Psoas muscle (tissue), 8 donors: ENCODE results near the gene FOXA1. TPM values are rescaled to one million over a fixed set of nuclear protein-coding genes. Genes with fewer than 3 reads are reported as not detected.

ENCODE experiments used
- ATAC-seq, 4 donors: fragments of 200-7000 bp; cut with Tn5 transposase; one replicate each; pipeline ENCODE4 v1.9.1; 2020; ENCODE audit warnings: moderate library complexity in 3 of 4, mild to moderate bottlenecking in 2 of 4
- DNase-seq, 2 donors: peaks; one replicate each; pipeline ENCODE4 v3.0.0-alpha.2; 2020
- H3K27ac ChIP-seq: fragments of 200-600 bp; one replicate; pipeline ENCODE4 v1.8.0; 2022
- H3K27me3 ChIP-seq, 3 donors: fragments of 200-600 bp in 1 of 3; one replicate each; pipeline versions ENCODE4 v1.6.1 to v1.8.0; 2013 to 2022; ENCODE audit warnings: low read length in 2 of 3, mild to moderate bottlenecking in 2 of 3, moderate library complexity in 1 of 3; ENCODE audit not compliant: insufficient read depth in 3 of 3
- H3K36me3 ChIP-seq, 2 donors: fragments of 200-600 bp in 1 of 2; one replicate each; pipeline versions ENCODE4 v1.6.1 to v1.8.0; 2013 to 2022; ENCODE audit warnings: low read depth in 1 of 2, mild to moderate bottlenecking in 1 of 2, moderate library complexity in 1 of 2; ENCODE audit not compliant: insufficient read depth in 1 of 2
- H3K4me1 ChIP-seq: fragments of 200-600 bp; one replicate; pipeline ENCODE4 v1.8.0; 2022
- H3K4me3 ChIP-seq: fragments of 200-600 bp; one replicate; pipeline ENCODE4 v1.8.0; 2022; ENCODE audit warnings: mild to moderate bottlenecking
- H3K9me3 ChIP-seq: fragments of 200-600 bp; one replicate; pipeline ENCODE4 v1.8.0; 2022
- WGBS, 3 donors: extraction: QIAGEN DNeasy Blood & Tissue Kit; methylation state at CpG; one replicate each; pipeline versions ENCODE4 v1.1.6 to v1.1.7; 2013; 5-methylcytosine and 5-hydroxymethylcytosine counted together
- intact Hi-C, 2 donors: fragments of 100-400 bp; cut with DNase I; formaldehyde crosslinking; loops; one replicate each; pipeline versions ENCODE4 v1.11.0 to v1.14.2; 2022
- polyA plus RNA-seq, 3 donors: library from polyadenylated mRNA; stranded (reverse); fragments of 200-250 nt; gene quantifications; one replicate each; pipeline ENCODE4 v1.2.3, GENCODE V29; 2013
- total RNA-seq, 4 donors: library from RNA; stranded (reverse); fragmentation: NEBNext Ultra II Directional in 2 of 4; extraction: Animal tissue kit (Norgen Biotek cat#: 25700) in 2 of 4; gene quantifications; one replicate each; pipeline versions ENCODE4 v1.2.1 to v1.2.4, GENCODE V29; 2021 to 2023
- TF ChIP-seq, protein P1 (sequence below): fragments of 200-600 bp; IDR thresholded peaks from one replicate; pipeline ENCODE4 v1.8.0; 2022; ENCODE audit warnings: antibody characterized with exemption
- donor health status: healthy with polysubstance abuse.
- donor health status: DM: no; HTN: no; CAD: no; lungs with moderate emphysema.
- donor health status: Bipolar disorder and iron deficiency.
- donor health status: healthy.
- donor health status: DM: yes; HTN: yes; CAD: no.
- donor health status: DM: no; HTN: no; CAD: no.
- donor health status: DM: no; HTN: no; CAD: no.
- donor health status: DM: yes; HTN: yes; CAD: no.

Gene FOXA1
- total and polyA plus RNA-seq, 7 donors: 0.01 TPM; not detected in 6

DNA sequence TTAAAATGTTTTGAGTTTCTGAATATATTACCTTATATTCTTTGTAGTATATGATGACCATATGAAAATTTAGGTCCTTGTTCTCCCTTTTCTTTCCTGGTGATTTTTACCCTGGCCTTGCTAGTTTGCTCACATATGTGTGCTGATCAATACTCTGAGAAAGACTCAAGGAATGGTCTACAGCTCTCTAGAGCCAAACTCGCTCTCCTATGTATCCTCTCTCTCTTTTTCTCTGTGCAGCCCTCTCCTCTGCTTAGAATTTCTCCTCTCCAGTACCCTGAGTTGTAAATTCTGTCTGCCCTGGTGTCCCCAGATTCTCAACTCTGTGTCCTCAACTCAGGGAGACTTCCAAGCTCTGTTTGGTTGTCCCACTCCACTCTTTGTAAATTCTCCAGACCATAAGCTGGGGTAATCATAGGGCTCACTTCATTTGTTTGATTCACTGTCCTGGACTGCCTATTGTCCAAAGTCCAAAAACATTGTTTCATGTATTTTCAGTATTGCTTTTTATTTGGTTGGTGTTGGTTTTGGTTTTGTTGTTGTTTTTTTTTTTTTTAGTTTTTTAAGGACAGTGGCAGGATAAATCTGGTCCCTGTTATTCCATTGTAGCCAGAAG lies 41.0 kb downstream of the FOXA1 start:
- Histone ChIP-seq H3K4me3 (no peak overlapping the region), H3K27ac (no peak overlapping the region), H3K36me3 (no peaks in the 10 kb centered on the region), H3K4me1 (no peaks in the 10 kb centered on the region), H3K27me3 (no peaks in the 10 kb centered on the region), H3K9me3 (no peaks in the 10 kb centered on the region)
- 94 to 96% (median 96%) methylated on average over 1 of the region's 1 CpG for WGBS, 3 donors
- TF ChIP-seq, protein P1, sequence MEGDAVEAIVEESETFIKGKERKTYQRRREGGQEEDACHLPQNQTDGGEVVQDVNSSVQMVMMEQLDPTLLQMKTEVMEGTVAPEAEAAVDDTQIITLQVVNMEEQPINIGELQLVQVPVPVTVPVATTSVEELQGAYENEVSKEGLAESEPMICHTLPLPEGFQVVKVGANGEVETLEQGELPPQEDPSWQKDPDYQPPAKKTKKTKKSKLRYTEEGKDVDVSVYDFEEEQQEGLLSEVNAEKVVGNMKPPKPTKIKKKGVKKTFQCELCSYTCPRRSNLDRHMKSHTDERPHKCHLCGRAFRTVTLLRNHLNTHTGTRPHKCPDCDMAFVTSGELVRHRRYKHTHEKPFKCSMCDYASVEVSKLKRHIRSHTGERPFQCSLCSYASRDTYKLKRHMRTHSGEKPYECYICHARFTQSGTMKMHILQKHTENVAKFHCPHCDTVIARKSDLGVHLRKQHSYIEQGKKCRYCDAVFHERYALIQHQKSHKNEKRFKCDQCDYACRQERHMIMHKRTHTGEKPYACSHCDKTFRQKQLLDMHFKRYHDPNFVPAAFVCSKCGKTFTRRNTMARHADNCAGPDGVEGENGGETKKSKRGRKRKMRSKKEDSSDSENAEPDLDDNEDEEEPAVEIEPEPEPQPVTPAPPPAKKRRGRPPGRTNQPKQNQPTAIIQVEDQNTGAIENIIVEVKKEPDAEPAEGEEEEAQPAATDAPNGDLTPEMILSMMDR: no peak
- ATAC-seq (no peak), DNase-seq (no peak)
- intact Hi-C loops: no loop called here

DNA sequence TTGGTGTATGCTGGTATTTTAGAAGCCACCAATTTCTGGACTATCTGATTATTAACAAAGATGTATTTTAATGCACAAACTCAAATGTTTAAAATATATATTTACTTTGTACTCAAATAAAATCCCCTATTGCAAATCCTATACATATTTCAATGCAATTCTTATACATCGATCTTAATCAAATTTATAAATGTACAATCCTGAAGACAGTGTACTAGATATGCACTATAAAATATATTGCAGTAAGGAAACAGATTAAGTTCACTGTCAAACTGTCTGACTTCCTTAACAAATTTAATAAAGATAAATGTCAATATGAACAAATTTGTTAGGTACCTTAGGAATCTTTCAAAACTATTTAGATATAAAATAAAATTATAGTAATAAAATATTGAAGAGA lies 43.9 kb downstream of the FOXA1 start:
- Histone ChIP-seq H3K27ac (no peak overlapping the region), H3K36me3 (no peaks in the 10 kb centered on the region), H3K4me1 (no peaks in the 10 kb centered on the region), H3K9me3 (no peaks in the 10 kb centered on the region), H3K27me3 (no peaks in the 10 kb centered on the region), H3K4me3 (no peak overlapping the region)
- TF ChIP-seq, protein P1: no peak
- ATAC-seq: no peak
- WGBS, 3 donors: 92 to 100% (median 94%) methylated on average over 1 of the region's 1 CpG
- intact Hi-C loops: no loop called here
- DNase-seq: no peak

GRCh38 chr14:37550511-37550910 lies 44.5 kb downstream of the FOXA1 start:
- no peak for ATAC-seq
- Histone ChIP-seq H3K4me3 (no peak overlapping the region), H3K9me3 (no peaks in the 10 kb centered on the region), H3K27ac (no peak overlapping the region), H3K27me3 (no peaks in the 10 kb centered on the region), H3K36me3 (no peaks in the 10 kb centered on the region), H3K4me1 (no peaks in the 10 kb centered on the region)
- TF ChIP-seq, protein P1: no peak
- intact Hi-C loops: no loop called here
- no peak for DNase-seq
- WGBS, 3 donors: 38 to 43% (median 40%) methylated on average over 5 of the region's 5 CpGs

DNA sequence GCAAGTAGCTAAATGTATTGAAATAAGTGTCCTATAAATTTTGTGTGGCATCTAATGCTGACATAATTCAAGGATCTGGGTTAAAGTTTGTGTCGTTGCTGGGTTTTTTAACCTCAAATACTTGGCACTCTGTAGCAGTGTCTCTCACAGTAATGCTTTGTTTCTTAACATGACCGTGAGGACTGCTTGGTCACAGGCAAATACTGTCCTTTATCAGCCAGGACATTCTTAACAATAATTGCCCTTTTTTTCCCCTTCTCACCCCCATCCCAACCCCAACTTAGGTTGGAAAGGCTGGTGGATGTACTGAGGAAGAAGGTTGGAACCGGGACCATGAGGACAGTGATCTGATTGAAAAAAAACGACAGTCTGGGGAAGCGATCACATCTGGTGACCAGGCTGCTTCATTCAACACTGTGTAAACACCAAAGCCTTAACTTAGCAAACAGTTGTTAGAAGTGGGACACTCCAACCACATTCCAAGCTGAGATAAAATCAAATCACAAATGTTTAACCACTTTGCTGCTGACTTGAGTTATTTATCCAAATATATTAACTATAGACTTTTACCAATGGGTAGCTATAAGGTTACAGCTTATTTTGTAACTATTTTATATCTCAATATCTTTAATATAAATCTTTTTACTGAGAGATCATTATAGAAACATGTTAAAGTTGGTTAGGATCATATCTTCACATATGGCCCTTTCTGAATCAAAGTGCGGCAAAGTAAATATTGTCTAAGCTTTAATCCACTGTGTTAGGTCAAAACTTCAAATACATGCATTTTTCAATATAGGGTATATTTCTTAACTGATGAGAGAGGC lies 48.2 kb downstream of the FOXA1 start:
- intact Hi-C loops: no loop called here
- Histone ChIP-seq H3K27ac (no peak overlapping the region), H3K9me3 (no peaks in the 10 kb centered on the region), H3K4me1 (no peaks in the 10 kb centered on the region), H3K4me3 (no peak overlapping the region), H3K27me3 (no peaks in the 10 kb centered on the region), H3K36me3 (no peaks in the 10 kb centered on the region)
- DNase-seq (no peak), ATAC-seq (no peak)
- TF ChIP-seq, protein P1: no peak
- 36 to 41% (median 38%) methylated on average over 6 of the region's 6 CpGs for WGBS, 3 donors
